WTC11 (cell line): Measurements from ENCODE around the gene HS6ST1.

Experiments
- CTCF ChIP-seq: fragments of 200-600 bp; IDR thresholded peaks from 2 replicates; pipeline ENCODE4 v1.8.0; 2022; ENCODE audit warnings: antibody characterized with exemption
- JUN ChIP-seq: sonication (generic); formaldehyde crosslinking; IDR thresholded peaks from 2 replicates; pipeline ENCODE4 v1.8.0; 2023; ENCODE audit warnings: mild to moderate bottlenecking, missing genetic modification reagents
- USF1 ChIP-seq: sonication (generic); formaldehyde crosslinking; IDR thresholded peaks from 2 replicates; pipeline ENCODE4 v1.8.0; 2022; ENCODE audit warnings: mild to moderate bottlenecking, missing genetic modification reagents
- ZNF512 ChIP-seq: sonication (generic); formaldehyde crosslinking; IDR thresholded peaks from 2 replicates; pipeline ENCODE4 v1.8.1; 2022; ENCODE audit warnings: missing genetic modification reagents, borderline replicate concordance

- no peak for TF ChIP-seq ZNF512 (CRISPR knock-in tag)
- TF ChIP-seq CTCF = no peak
- TF ChIP-seq JUN (CRISPR knock-in tag) = no peak
- no peak for TF ChIP-seq USF1 (CRISPR knock-in tag)
These were observed 66.2 kb downstream of the HS6ST1 start for GRCh38 chr2:128252501-128252900.
